ENCODE results near the gene PPP2R5C. TPM values are rescaled to one million over a fixed set of nuclear protein-coding genes. Genes with fewer than 3 reads are reported as not detected.

Gene PPP2R5C
- total RNA-seq, 4 donors from 2014 or later = 73.7 to 90.5 (median 87.6) TPM

GRCh38 chr14:101770183-101770582 is 8.7 kb downstream of the PPP2R5C start:
- no peak for ATAC-seq (ENCODE audit: low FRiP score)
- DNase-seq (ENCODE audit: low spot score) = no peak
- TF ChIP-seq, protein P1, sequence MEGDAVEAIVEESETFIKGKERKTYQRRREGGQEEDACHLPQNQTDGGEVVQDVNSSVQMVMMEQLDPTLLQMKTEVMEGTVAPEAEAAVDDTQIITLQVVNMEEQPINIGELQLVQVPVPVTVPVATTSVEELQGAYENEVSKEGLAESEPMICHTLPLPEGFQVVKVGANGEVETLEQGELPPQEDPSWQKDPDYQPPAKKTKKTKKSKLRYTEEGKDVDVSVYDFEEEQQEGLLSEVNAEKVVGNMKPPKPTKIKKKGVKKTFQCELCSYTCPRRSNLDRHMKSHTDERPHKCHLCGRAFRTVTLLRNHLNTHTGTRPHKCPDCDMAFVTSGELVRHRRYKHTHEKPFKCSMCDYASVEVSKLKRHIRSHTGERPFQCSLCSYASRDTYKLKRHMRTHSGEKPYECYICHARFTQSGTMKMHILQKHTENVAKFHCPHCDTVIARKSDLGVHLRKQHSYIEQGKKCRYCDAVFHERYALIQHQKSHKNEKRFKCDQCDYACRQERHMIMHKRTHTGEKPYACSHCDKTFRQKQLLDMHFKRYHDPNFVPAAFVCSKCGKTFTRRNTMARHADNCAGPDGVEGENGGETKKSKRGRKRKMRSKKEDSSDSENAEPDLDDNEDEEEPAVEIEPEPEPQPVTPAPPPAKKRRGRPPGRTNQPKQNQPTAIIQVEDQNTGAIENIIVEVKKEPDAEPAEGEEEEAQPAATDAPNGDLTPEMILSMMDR (IDR thresholded peaks at IDR 0.05) = no peak

GRCh38 chr14:101772770-101773169 is 11.3 kb downstream of the PPP2R5C start:
- DNase-seq (ENCODE audit: low spot score) (no peak), ATAC-seq (ENCODE audit: low FRiP score) (no peak)
- TF ChIP-seq, protein P1 (IDR thresholded peaks at IDR 0.05) = no peak

DNA sequence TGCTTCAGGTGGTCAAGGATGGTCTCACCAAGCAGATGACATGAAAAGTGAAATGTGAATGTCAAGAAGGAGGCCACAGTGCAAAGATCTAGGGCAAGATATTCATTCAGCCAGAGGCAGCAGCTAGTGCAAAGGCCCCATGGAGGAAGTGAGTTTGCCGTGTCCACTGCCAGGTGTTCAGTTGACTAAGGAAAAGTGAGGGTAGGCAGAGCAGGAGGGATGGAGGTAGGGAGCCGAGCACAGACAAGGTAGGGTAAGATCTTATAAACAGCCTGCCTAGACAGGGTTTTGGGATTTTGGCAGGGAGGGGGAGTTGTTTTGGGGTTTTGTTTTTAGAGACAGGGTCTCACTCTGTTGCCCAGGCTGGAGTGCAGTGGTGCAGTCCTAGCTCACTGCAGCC is 11.9 kb downstream of the PPP2R5C start:
- TF ChIP-seq, protein P1 (IDR thresholded peaks at IDR 0.05) = no peak
- ATAC-seq (ENCODE audit: low FRiP score) (no peak), DNase-seq (ENCODE audit: low spot score) (no peak)

DNA sequence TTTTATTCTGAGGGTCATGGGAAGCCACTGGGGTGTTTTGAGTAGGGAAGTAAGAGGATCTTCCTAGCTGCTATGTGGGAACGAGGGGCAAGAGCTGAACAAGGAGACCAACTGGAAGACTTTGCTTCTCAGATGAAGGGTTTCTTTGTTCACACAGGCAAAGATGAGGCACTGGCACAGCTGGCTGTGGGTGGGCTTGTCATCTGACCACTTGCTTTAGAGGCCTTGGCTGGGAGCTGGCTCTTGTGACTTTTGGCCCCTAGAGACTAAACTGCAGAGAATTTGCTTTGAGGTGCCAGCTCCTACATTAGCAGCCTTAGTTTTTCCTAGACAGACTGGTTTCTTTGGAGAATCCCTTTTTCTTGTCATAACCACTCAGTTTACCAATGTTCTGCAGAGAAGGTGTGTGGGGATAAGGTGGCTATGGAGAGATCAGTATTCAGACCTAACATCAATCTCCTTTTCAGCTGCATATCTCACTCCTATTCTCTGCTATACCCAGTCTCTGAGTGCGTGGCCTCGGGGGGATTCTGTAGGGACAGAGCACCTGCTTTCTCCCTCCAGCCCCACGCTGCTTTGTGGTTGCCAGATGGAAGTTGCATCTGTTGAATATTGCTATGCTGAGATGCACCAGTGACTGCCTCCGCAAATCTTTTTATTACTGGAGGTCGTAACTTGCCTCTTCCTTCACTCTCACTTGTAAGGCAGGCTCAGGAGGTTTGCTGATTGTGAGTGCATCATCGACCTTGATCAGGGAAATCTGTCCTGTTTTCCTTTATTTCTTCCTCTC is 12.7 kb downstream of the PPP2R5C start:
- ATAC-seq (ENCODE audit: low FRiP score) = no peak
- TF ChIP-seq, protein P1 (IDR thresholded peaks at IDR 0.05) = no peak
- no peak for DNase-seq (ENCODE audit: low spot score)

GRCh38 chr14:101774814-101775213 is 13.3 kb downstream of the PPP2R5C start:
- TF ChIP-seq, protein P1 (IDR thresholded peaks at IDR 0.05) = no peak
- DNase-seq (ENCODE audit: low spot score) (no peak), ATAC-seq (ENCODE audit: low FRiP score) (no peak)

DNA sequence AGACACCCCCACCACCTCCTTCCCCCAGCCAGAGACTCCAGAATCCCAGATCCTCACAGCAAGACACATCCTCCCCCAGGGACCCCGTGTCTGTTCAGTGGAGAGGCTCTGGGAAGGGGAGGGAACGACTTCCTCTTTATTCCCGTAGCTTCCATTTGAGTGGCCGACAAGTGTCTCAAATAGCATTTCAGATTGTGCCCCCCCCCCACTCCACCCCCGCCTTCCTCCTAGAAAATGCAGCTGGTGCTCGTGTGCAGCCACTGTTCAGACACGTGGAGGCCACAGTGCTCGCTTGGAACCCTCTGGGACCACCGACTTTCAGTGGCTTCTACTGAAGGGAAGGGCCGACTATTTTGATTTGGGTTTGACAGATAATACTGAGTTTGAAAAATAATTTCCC is 14.3 kb downstream of the PPP2R5C start:
- ATAC-seq (ENCODE audit: low FRiP score) (no peak), DNase-seq (ENCODE audit: low spot score) (no peak)
- TF ChIP-seq, protein P1 (IDR thresholded peaks at IDR 0.05) = no peak

GRCh38 chr14:101776344-101776743 is 14.8 kb downstream of the PPP2R5C start:
- DNase-seq (ENCODE audit: low spot score) = no peak
- ATAC-seq (ENCODE audit: low FRiP score) = no peak
- TF ChIP-seq, protein P1 (IDR thresholded peaks at IDR 0.05) = no peak

All from omental fat pad (tissue), 4 donors.